ENCODE data around the gene CACNA2D4.

Gene CACNA2D4

GRCh38 chr12:1827826-1828805 is 90.3 kb downstream of the CACNA2D4 start:
- Histone ChIP-seq H3K27me3 (replicated peaks; ENCODE audit: insufficient read depth, low read length) (peaks cover 93% of the 10 kb centered on the region), H3K36me3 (replicated peaks; ENCODE audit: insufficient read depth, low read length) (no peaks in the 10 kb centered on the region), H2AFZ (ENCODE audit: low read length) (no peak overlapping the region), H3K4me1 (ENCODE audit: low read length) (no peaks in the 10 kb centered on the region), H3K4me3 (ENCODE audit: low read length) (no peak overlapping the region), H3F3A (ENCODE audit: insufficient read depth, low read length) (no peaks in the 10 kb centered on the region), H3K4me2 (ENCODE audit: low read depth, low read length) (no peak overlapping the region), H3K9me2 (replicated peaks; ENCODE audit: insufficient read depth, low read length) (no peaks in the 10 kb centered on the region), H4K20me1 (ENCODE audit: insufficient read depth, low read length) (no peaks in the 10 kb centered on the region), H3K9me3 (replicated peaks; ENCODE audit: insufficient read depth, low read length) (no peaks in the 10 kb centered on the region), H3K79me2 (ENCODE audit: low read length) (no peaks in the 10 kb centered on the region), H3K9ac (ENCODE audit: low read length) (no peak overlapping the region), H3K27ac (ENCODE audit: low read length) (no peak overlapping the region)
- no peak for DNase-seq
- TF ChIP-seq CTCF (IDR thresholded peaks at IDR 0.05; ENCODE audit: low read length) (no peak), EZH2phosphoT487 (IDR thresholded peaks at IDR 0.05; ENCODE audit: low read length) (no peak), EZH2 (optimal IDR thresholded peaks at IDR 0.05; ENCODE audit: low read depth, low read length) (no peak)

GRCh38 chr12:1826867-1827705 is 91.4 kb downstream of the CACNA2D4 start:
- no peaks in the 10 kb centered on the region for H3K79me2 ChIP-seq (ENCODE audit: low read length)
- no peaks in the 10 kb centered on the region for H3K36me3 ChIP-seq (replicated peaks; ENCODE audit: insufficient read depth, low read length)
- H4K20me1 ChIP-seq (ENCODE audit: insufficient read depth, low read length), result no peaks in the 10 kb centered on the region
- H2AFZ ChIP-seq (ENCODE audit: low read length), result no peak overlapping the region
- H3K4me1 ChIP-seq (ENCODE audit: low read length), result no peaks in the 10 kb centered on the region
- peaks cover 93% of the 10 kb centered on the region for H3K27me3 ChIP-seq (replicated peaks; ENCODE audit: insufficient read depth, low read length)
- H3K4me3 ChIP-seq (ENCODE audit: low read length), result no peak overlapping the region
- no peak for DNase-seq
- no peaks in the 10 kb centered on the region for H3K9me2 ChIP-seq (replicated peaks; ENCODE audit: insufficient read depth, low read length)
- H3F3A ChIP-seq (ENCODE audit: insufficient read depth, low read length), result no peaks in the 10 kb centered on the region
- H3K9me3 ChIP-seq (replicated peaks; ENCODE audit: insufficient read depth, low read length), result no peaks in the 10 kb centered on the region
- H3K9ac ChIP-seq (ENCODE audit: low read length), result no peak overlapping the region
- TF ChIP-seq EZH2phosphoT487 (IDR thresholded peaks at IDR 0.05; ENCODE audit: low read length) (no peak), EZH2 (optimal IDR thresholded peaks at IDR 0.05; ENCODE audit: low read depth, low read length) (no peak), CTCF (IDR thresholded peaks at IDR 0.05; ENCODE audit: low read length) (no peak)
- H3K27ac ChIP-seq (ENCODE audit: low read length), result no peak overlapping the region
- H3K4me2 ChIP-seq (ENCODE audit: low read depth, low read length), result no peak overlapping the region

- Histone ChIP-seq H4K20me1 (ENCODE audit: insufficient read depth, low read length) (no peaks in the 10 kb centered on the region), H3K4me3 (ENCODE audit: low read length) (no peak overlapping the region), H3K79me2 (ENCODE audit: low read length) (no peaks in the 10 kb centered on the region), H3K36me3 (replicated peaks; ENCODE audit: insufficient read depth, low read length) (no peaks in the 10 kb centered on the region), H3K9me2 (replicated peaks; ENCODE audit: insufficient read depth, low read length) (no peaks in the 10 kb centered on the region), H3K27me3 (replicated peaks; ENCODE audit: insufficient read depth, low read length) (peaks cover 94% of the 10 kb centered on the region), H3K9ac (ENCODE audit: low read length) (no peak overlapping the region), H3K4me1 (ENCODE audit: low read length) (no peaks in the 10 kb centered on the region), H3K9me3 (replicated peaks; ENCODE audit: insufficient read depth, low read length) (no peaks in the 10 kb centered on the region), H3K27ac (ENCODE audit: low read length) (no peak overlapping the region), H3K4me2 (ENCODE audit: low read depth, low read length) (no peak overlapping the region), H3F3A (ENCODE audit: insufficient read depth, low read length) (no peaks in the 10 kb centered on the region), H2AFZ (ENCODE audit: low read length) (no peak overlapping the region)
- no peak for DNase-seq
- no peak for TF ChIP-seq EZH2phosphoT487 (IDR thresholded peaks at IDR 0.05; ENCODE audit: low read length)
- TF ChIP-seq EZH2 (optimal IDR thresholded peaks at IDR 0.05; ENCODE audit: low read depth, low read length), result no peak
- TF ChIP-seq CTCF (IDR thresholded peaks at IDR 0.05; ENCODE audit: low read length), result no peak
Observed at GRCh38 chr12:1826401-1826800, 92.1 kb downstream of the CACNA2D4 start.
